Activated naive CD8-positive, alpha-beta T cell treated with anti-CD3 and anti-CD28 coated beads for 36 hours (primary cell): ENCODE measurements around the gene TUBB1. TPM values are rescaled to one million over a fixed set of nuclear protein-coding genes. Genes with fewer than 3 reads are reported as not detected.

ENCODE experiments used
- DNase-seq: peaks from one replicate; pipeline ENCODE4 v3.0.0; 2021
- H3K27ac Mint-ChIP-seq: one replicate; pipeline ENCODE4 v1.8.0; 2022; ENCODE audit warnings: mild to moderate bottlenecking, moderate library complexity, mixed read lengths
- H3K27me3 Mint-ChIP-seq: one replicate; pipeline ENCODE4 v1.8.0; 2022; ENCODE audit warnings: mild to moderate bottlenecking, mixed read lengths
- H3K36me3 Mint-ChIP-seq: one replicate; pipeline ENCODE4 v1.8.0; 2021; ENCODE audit warnings: mild to moderate bottlenecking, mixed read lengths
- H3K4me1 Mint-ChIP-seq: one replicate; pipeline ENCODE4 v1.8.0; 2021; ENCODE audit warnings: mixed read lengths
- H3K4me3 Mint-ChIP-seq: one replicate; pipeline ENCODE4 v1.8.0; 2022; ENCODE audit warnings: mild to moderate bottlenecking, moderate library complexity, mixed read lengths
- H3K9me3 Mint-ChIP-seq: one replicate; pipeline ENCODE4 v1.8.0; 2022; ENCODE audit warnings: mixed read lengths
- total RNA-seq, 2 experiments: library from RNA; stranded (reverse); gene quantifications; one replicate each; pipeline ENCODE4 v1.2.3, GENCODE V29; 2021

Gene TUBB1
- total RNA-seq, 2 experiments from 2014 or later = not detected

- Mint-ChIP-seq H3K4me1 (peaks cover 27% of the 10 kb centered on the region), H3K27me3 (no peaks in the 10 kb centered on the region), H3K9me3 (no peaks in the 10 kb centered on the region), H3K27ac (no peak overlapping the region), H3K4me3 (no peak overlapping the region), H3K36me3 (peaks cover 31% of the 10 kb centered on the region)
- no peak for DNase-seq
These were observed 33.6 kb upstream of the TUBB1 start for GRCh38 chr20:58985656-58986055.

GRCh38 chr20:58986286-58986967 lies 32.8 kb upstream of the TUBB1 start:
- no peak for DNase-seq
- peaks cover 27% of the 10 kb centered on the region for H3K4me1 Mint-ChIP-seq
- peak overlapping the region; percentile 16 for H3K27ac Mint-ChIP-seq
- peaks cover 32% of the 10 kb centered on the region for H3K36me3 Mint-ChIP-seq
- no peak overlapping the region for H3K4me3 Mint-ChIP-seq
- H3K9me3 Mint-ChIP-seq = no peaks in the 10 kb centered on the region
- H3K27me3 Mint-ChIP-seq = no peaks in the 10 kb centered on the region

- Mint-ChIP-seq H3K9me3 (no peaks in the 10 kb centered on the region), H3K4me3 (no peak overlapping the region), H3K4me1 (peaks cover 27% of the 10 kb centered on the region), H3K36me3 (peaks cover 34% of the 10 kb centered on the region), H3K27me3 (no peaks in the 10 kb centered on the region), H3K27ac (peak overlapping the region; percentile 16)
- DNase-seq = no peak
These were observed 32.2 kb upstream of the TUBB1 start for GRCh38 chr20:58986968-58987517.

- no peaks in the 10 kb centered on the region for H3K27me3 Mint-ChIP-seq
- peaks cover 20% of the 10 kb centered on the region for H3K4me1 Mint-ChIP-seq
- no peaks in the 10 kb centered on the region for H3K9me3 Mint-ChIP-seq
- no peak for DNase-seq
- H3K27ac Mint-ChIP-seq = no peak overlapping the region
- peaks cover 27% of the 10 kb centered on the region for H3K36me3 Mint-ChIP-seq
- H3K4me3 Mint-ChIP-seq = no peak overlapping the region
These were observed 31.3 kb upstream of the TUBB1 start for GRCh38 chr20:58987790-58988564.

GRCh38 chr20:58988565-58988882 lies 30.7 kb upstream of the TUBB1 start:
- H3K4me1 Mint-ChIP-seq = peaks cover 19% of the 10 kb centered on the region
- H3K27ac Mint-ChIP-seq = peak overlapping the region; percentile 37
- DNase-seq = no peak
- peaks cover 27% of the 10 kb centered on the region for H3K36me3 Mint-ChIP-seq
- H3K9me3 Mint-ChIP-seq = no peaks in the 10 kb centered on the region
- H3K27me3 Mint-ChIP-seq = no peaks in the 10 kb centered on the region
- H3K4me3 Mint-ChIP-seq = no peak overlapping the region

GRCh38 chr20:58989196-58989595 lies 30.0 kb upstream of the TUBB1 start:
- peaks cover 20% of the 10 kb centered on the region for H3K36me3 Mint-ChIP-seq
- no peak overlapping the region for H3K27ac Mint-ChIP-seq
- no peaks in the 10 kb centered on the region for H3K9me3 Mint-ChIP-seq
- H3K4me1 Mint-ChIP-seq = peaks cover 13% of the 10 kb centered on the region
- DNase-seq = no peak
- no peaks in the 10 kb centered on the region for H3K27me3 Mint-ChIP-seq
- no peak overlapping the region for H3K4me3 Mint-ChIP-seq

- no peaks in the 10 kb centered on the region for H3K27me3 Mint-ChIP-seq
- no peak overlapping the region for H3K27ac Mint-ChIP-seq
- H3K9me3 Mint-ChIP-seq = no peaks in the 10 kb centered on the region
- no peak overlapping the region for H3K4me3 Mint-ChIP-seq
- peaks cover 27% of the 10 kb centered on the region for H3K36me3 Mint-ChIP-seq
- peaks cover 5% of the 10 kb centered on the region for H3K4me1 Mint-ChIP-seq
- DNase-seq = no peak
These were observed 28.4 kb upstream of the TUBB1 start for GRCh38 chr20:58990651-58991445.

GRCh38 chr20:58991715-58992114 lies 27.5 kb upstream of the TUBB1 start:
- no peaks in the 10 kb centered on the region for H3K27me3 Mint-ChIP-seq
- peaks cover 6% of the 10 kb centered on the region for H3K4me1 Mint-ChIP-seq
- no peak overlapping the region for H3K4me3 Mint-ChIP-seq
- no peak for DNase-seq
- no peak overlapping the region for H3K27ac Mint-ChIP-seq
- H3K36me3 Mint-ChIP-seq = peaks cover 30% of the 10 kb centered on the region
- H3K9me3 Mint-ChIP-seq = no peaks in the 10 kb centered on the region

- peaks cover 28% of the 10 kb centered on the region for H3K36me3 Mint-ChIP-seq
- H3K9me3 Mint-ChIP-seq = no peaks in the 10 kb centered on the region
- peaks cover 6% of the 10 kb centered on the region for H3K4me1 Mint-ChIP-seq
- no peak overlapping the region for H3K27ac Mint-ChIP-seq
- H3K4me3 Mint-ChIP-seq = no peak overlapping the region
- H3K27me3 Mint-ChIP-seq = no peaks in the 10 kb centered on the region
- no peak for DNase-seq
These were observed 26.3 kb upstream of the TUBB1 start for GRCh38 chr20:58992911-58993310.

GRCh38 chr20:58993332-58994248 lies 25.6 kb upstream of the TUBB1 start:
- H3K4me1 Mint-ChIP-seq = peaks cover 6% of the 10 kb centered on the region
- DNase-seq = no peak
- peaks cover 27% of the 10 kb centered on the region for H3K36me3 Mint-ChIP-seq
- no peaks in the 10 kb centered on the region for H3K9me3 Mint-ChIP-seq
- no peak overlapping the region for H3K4me3 Mint-ChIP-seq
- no peaks in the 10 kb centered on the region for H3K27me3 Mint-ChIP-seq
- H3K27ac Mint-ChIP-seq = no peak overlapping the region

GRCh38 chr20:58994390-58995159 lies 24.7 kb upstream of the TUBB1 start:
- Mint-ChIP-seq H3K36me3 (peaks cover 22% of the 10 kb centered on the region), H3K27ac (peak overlapping the region; percentile 20), H3K9me3 (no peaks in the 10 kb centered on the region), H3K27me3 (no peaks in the 10 kb centered on the region), H3K4me3 (no peak overlapping the region), H3K4me1 (peaks cover 6% of the 10 kb centered on the region)
- no peak for DNase-seq

- DNase-seq = no peak
- Mint-ChIP-seq H3K27me3 (no peaks in the 10 kb centered on the region), H3K4me3 (no peak overlapping the region), H3K4me1 (peaks cover 6% of the 10 kb centered on the region), H3K9me3 (no peaks in the 10 kb centered on the region), H3K27ac (peak overlapping the region; percentile 62), H3K36me3 (peaks cover 20% of the 10 kb centered on the region)
These were observed 23.6 kb upstream of the TUBB1 start for GRCh38 chr20:58995461-58996225.

- peaks cover 6% of the 10 kb centered on the region for H3K4me1 Mint-ChIP-seq
- no peaks in the 10 kb centered on the region for H3K27me3 Mint-ChIP-seq
- H3K4me3 Mint-ChIP-seq = no peak overlapping the region
- peaks cover 20% of the 10 kb centered on the region for H3K36me3 Mint-ChIP-seq
- H3K9me3 Mint-ChIP-seq = no peaks in the 10 kb centered on the region
- no peak for DNase-seq
- peak overlapping the region; percentile 51 for H3K27ac Mint-ChIP-seq
These were observed 23.0 kb upstream of the TUBB1 start for GRCh38 chr20:58996226-58996611.
